GM20000 (cell line): ENCODE data around the gene SHANK3.

Experiments used
- DNase-seq: peaks from one replicate; pipeline ENCODE4 v3.0.0; 2012; ENCODE audit warnings: low spot score
- TF ChIP-seq, protein P1 (sequence below): IDR thresholded peaks from 2 replicates; pipeline ENCODE4 v1.5.1; 2012; ENCODE audit warnings: mild to moderate bottlenecking, control low read depth; ENCODE audit errors: extremely low read depth, missing control alignments

SHANK3 gene

DNA sequence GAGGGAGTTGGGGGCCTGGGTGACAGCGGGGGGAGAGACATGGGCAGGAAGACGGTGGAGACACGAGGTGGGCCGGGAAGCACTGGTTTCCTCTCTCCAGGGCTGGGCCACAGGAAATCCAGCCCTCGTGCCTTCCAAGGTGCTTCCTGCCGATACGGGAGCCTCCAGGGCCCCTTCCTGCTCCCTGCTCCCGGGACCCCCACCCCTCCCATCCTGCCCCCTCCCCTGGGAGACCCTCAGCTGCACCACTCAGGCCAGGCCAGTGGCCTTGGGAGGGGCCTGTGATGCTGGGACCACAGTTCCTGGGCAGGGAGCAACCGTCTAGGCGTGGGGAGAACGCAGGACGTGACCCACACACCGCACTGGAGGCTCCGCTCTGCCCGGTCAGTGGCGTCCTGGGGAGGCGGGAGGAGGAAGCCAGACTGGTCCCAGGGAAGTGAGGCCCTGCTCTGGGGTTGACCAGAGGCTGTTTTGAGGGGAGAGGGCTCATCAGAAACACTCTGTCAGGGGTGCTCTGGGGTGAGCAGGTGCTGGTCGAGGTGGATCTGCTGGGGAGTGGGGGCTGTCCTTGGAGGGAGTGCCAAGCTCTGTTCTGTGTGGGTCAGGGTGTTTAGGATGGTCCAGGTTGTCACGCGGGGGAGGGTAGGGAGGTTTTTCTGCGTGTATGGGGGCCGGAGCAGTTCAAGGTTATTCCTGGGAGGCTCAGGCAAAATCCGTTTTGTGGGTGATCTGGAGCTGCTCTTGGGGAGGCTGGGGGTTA is at the start of gene SHANK3:
Gene SHANK3 (plus strand): TSS at position 353 of the 760 bp plus-strand sequence.
- DNase-seq = peak; percentile 39
- TF ChIP-seq, protein P1, sequence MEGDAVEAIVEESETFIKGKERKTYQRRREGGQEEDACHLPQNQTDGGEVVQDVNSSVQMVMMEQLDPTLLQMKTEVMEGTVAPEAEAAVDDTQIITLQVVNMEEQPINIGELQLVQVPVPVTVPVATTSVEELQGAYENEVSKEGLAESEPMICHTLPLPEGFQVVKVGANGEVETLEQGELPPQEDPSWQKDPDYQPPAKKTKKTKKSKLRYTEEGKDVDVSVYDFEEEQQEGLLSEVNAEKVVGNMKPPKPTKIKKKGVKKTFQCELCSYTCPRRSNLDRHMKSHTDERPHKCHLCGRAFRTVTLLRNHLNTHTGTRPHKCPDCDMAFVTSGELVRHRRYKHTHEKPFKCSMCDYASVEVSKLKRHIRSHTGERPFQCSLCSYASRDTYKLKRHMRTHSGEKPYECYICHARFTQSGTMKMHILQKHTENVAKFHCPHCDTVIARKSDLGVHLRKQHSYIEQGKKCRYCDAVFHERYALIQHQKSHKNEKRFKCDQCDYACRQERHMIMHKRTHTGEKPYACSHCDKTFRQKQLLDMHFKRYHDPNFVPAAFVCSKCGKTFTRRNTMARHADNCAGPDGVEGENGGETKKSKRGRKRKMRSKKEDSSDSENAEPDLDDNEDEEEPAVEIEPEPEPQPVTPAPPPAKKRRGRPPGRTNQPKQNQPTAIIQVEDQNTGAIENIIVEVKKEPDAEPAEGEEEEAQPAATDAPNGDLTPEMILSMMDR = no peak

DNA sequence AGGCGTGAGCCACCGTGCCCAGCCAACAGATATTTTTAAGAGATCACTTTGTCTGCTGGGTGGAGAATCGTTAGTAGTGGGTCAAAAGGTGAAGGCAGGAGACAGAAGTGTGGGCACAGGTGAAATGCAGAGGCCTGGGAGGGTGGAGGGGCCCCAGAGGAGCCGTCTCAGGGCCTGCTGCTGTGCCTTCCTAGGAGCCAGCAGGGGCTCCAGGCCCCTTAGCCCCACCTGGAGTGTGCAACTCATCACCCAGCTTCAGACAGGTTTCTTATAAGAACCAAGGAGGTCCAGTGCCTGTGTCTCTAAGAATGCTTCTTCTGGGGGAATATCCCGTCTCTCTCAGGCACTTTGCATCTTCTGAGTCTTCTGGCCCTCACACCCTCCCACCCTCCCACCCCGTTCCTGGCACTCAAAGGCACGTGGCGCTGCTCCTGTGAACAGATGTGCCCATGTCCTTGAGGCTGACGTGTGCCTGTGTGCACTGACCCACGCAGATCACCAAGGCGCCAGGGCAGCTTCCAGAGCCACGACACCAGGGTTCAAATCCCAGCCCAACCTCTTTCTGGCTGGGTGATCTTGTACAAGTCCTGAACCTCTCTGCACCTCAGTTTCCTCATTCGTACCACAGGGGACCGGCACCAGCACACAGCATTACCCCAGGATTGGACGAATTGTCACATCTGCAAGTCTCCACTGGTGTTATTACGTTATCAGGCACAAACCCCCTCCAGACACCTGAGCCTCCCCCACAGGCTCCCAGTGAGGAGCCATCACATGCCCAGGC is 48.1 kb upstream of the SHANK3 start:
- TF ChIP-seq, protein P1 = no peak
- no peak for DNase-seq

DNA sequence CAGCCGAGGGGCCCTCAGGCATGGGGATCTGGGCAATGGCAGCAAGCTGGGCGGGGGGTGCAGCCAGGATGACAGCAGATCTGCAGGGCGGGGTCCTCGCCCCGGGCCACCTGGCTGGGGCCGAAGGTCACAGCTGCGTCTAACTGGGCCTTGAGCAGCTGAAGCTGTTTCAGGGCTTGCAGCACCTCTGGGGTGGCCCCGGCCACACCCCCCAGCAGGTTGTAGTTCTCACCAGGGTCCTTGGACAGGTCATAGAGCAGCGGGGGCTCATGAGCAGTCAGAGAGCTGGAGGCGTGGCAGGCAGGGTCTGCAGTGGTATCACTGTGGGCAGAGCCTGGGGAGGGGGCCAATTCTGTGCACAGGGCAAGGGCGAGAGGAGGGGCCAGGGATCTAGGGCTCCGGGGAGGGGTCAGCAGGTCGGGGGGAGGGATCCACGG is 47.5 kb upstream of the SHANK3 start:
- TF ChIP-seq, protein P1 = no peak
- DNase-seq = no peak

DNA sequence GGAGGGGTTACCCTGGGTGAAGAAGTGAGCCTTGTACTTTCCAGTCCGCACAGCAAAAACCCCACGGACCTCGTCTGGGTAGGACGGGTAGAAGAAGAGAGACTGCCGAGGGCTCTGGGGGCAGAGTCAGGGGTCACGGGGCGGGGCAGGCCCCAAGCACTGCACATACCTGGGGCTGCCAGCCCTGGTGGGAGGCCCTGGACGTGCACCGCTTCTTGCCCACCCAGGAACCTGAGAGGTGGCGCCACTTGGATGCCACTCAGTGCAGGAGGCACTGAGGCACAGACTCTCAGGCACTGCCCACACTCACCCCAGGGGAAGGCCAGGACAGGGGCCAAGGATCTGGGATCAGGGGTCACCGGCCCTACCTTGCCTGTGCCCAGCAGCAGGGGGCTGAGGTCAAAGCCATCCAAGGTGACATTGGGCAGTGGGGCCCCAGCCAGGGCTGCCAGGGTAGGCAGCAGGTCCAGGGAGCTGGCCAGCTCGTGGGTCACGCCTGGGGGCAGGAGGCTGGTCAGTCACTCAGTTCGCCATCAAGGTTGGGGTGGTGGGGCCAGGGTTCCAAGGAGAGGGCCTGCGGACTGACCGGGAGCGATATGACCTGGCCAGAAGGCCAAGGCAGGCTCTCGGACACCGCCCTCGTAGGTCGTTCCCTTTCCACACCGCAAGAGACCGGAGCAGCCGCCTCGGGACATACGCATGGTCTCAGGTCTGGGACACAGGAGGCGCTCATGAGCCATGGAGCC is 46.9 kb upstream of the SHANK3 start:
- TF ChIP-seq, protein P1 = no peak
- DNase-seq = no peak

DNA sequence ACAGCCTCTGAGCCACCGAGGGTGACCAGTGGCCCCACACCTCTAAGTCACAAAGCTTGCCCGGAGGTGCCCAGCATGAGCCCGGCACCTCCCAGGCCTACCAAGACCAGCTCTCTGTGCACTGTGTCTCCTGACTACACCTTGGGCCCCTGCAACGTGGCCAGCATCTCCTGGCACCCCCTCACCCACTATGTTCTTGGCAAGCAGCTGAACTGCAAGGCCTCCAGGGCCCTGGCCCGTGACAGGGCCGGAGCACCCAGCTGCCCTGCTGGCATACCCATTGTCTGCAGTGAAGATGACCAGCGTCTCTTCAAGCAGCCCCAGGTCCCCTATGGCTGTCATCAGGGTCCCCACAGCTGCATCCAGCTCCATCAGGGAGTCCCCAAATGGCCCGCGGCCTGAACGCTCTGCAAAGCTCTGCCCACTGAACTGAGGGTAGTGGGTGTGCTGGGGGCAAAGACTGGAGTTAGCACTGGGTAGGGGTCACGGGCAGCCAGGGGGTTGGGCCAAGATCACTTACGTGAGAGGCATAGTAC is 46.2 kb upstream of the SHANK3 start:
- DNase-seq = no peak
- TF ChIP-seq, protein P1 = no peak

DNA sequence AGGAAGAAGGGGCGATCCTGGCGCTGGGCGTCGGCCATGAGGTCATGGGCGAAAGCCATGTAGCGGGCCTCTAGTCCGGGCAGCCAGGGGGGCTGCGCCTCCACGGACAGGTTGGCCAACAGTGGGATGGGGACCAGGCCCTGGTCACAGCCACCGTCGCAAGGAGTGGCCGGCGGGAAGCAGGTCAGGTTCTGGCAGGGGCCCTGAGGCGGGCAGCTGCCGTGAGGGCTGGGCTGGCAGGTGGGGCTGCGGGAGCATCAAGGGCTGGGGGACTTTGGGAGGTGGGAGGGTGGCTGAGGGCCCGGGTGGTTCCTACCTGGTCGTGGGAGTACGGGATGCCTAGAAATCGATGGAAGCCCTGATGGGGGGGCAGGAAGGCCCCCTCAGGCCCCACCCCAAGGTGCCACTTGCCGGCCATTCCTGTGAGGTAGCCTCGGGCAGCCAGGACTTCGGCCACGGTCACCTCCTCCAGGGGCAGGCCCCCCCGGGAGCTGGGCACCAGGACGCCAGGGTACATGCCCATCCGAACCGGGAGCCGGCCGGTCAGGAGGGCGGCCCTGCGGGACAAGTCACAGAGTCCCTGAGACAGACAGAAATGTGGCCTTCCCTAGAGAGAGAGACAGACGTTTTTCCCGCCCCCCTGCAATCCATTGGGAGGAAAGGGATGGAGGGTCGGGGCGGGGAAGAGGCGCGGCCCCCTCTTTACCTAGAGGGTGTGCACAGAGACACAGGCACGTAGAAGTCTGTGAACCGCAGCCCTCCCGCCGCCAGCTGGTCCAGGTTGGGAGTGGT is 45.6 kb upstream of the SHANK3 start:
- TF ChIP-seq, protein P1 = no peak
- DNase-seq = no peak
